ENCODE results near the gene ZNF784.
"Not testable (repeated sequence)": the region's sequence is repeated elsewhere in the genome, so short reads cannot be mapped to it uniquely, and the experiment has no call there.

Gene ZNF784

GRCh38 chr19:55578031-55578760, 46.2 kb downstream of the ZNF784 start:
- no peak for DNase-seq (ENCODE audit: low read depth in 1 of 2, low spot score in 1 of 2)
- Histone ChIP-seq H3K27me3 (ENCODE audit: insufficient read depth, poor library complexity, severe bottlenecking) (no peaks in the 10 kb centered on the region), H3K27ac (replicated peaks) (no peak overlapping the region), H3K4me3 (replicated peaks; ENCODE audit: insufficient read depth, low read length) (no peak overlapping the region)
- TF ChIP-seq GABPA (IDR thresholded peaks at IDR 0.05; ENCODE audit: low read depth) (no peak), SPI1 (IDR thresholded peaks at IDR 0.05; ENCODE audit: borderline replicate concordance, low read depth) (no peak), REST (IDR thresholded peaks at IDR 0.05; ENCODE audit: insufficient replicate concordance, low read depth) (no peak), POLR2AphosphoS5 (IDR thresholded peaks at IDR 0.05; ENCODE audit: low read depth) (no peak), CTCF (IDR thresholded peaks at IDR 0.05; ENCODE audit: insufficient read depth, low read length) (no peak)

GRCh38 chr19:55576746-55577145, 47.6 kb downstream of the ZNF784 start:
- Histone ChIP-seq H3K27ac (replicated peaks) (no peak overlapping the region), H3K27me3 (ENCODE audit: insufficient read depth, poor library complexity, severe bottlenecking) (no peaks in the 10 kb centered on the region), H3K4me3 (replicated peaks; ENCODE audit: insufficient read depth, low read length) (no peak overlapping the region)
- no peak for DNase-seq (ENCODE audit: low read depth in 1 of 2, low spot score in 1 of 2)
- TF ChIP-seq REST (IDR thresholded peaks at IDR 0.05; ENCODE audit: insufficient replicate concordance, low read depth): no peak
- no peak for TF ChIP-seq GABPA (IDR thresholded peaks at IDR 0.05; ENCODE audit: low read depth)
- TF ChIP-seq SPI1 (IDR thresholded peaks at IDR 0.05; ENCODE audit: borderline replicate concordance, low read depth): no peak
- no peak for TF ChIP-seq POLR2AphosphoS5 (IDR thresholded peaks at IDR 0.05; ENCODE audit: low read depth)
- no peak for TF ChIP-seq CTCF (IDR thresholded peaks at IDR 0.05; ENCODE audit: insufficient read depth, low read length)

GRCh38 chr19:55573929-55574328, 50.4 kb downstream of the ZNF784 start:
- not testable (repeated sequence) for H3K4me3 ChIP-seq (replicated peaks; ENCODE audit: insufficient read depth, low read length); DNase-seq (ENCODE audit: low read depth in 1 of 2, low spot score in 1 of 2); H3K27me3 ChIP-seq (ENCODE audit: insufficient read depth, poor library complexity, severe bottlenecking); H3K27ac ChIP-seq (replicated peaks)

Data from HL-60 (cell line).